Measurements from ENCODE around the gene EIF2B2. TPM values are rescaled to one million over a fixed set of nuclear protein-coding genes. Genes with fewer than 3 reads are reported as not detected.

The EIF2B2 gene
- total and polyA plus RNA-seq, 2 of the 13 experiments (the other 11 are each of a cell fraction or from before 2014, with no cell fraction given): 54.4 to 78.6 TPM

DNA sequence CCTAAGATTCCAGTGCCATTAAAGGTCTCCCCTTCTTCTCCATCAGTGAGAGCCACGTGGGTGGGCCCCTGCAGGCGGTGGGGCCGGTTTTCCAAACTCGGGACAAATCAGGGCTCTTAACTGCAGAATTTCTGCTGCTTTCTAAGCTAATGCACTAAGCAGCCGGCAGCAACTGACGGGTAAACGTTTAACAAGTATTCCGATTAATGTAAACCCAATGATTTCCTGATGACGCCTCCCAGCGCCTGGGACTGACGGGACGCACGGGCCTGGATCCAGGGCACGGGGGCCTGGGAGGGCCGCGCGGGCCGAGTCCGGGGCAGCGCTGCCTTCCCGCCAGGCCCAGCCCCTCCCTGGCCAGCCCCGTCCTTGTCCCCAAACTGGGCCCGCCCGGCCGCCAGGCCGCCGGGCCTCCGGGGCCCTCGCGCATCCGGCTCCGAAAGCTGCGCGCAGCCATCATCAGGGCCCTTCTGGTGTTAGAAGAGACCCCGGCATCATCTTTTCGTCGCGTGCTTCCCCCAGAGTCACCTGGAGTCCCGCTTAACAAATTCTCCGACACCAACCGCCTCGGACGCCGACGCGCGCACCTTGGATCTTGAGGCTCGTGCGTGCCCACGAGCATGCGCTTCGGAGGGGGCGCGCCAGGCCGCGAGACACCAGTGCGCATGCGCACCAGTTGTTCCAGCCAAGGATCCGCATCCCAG lies 48.3 kb downstream of the EIF2B2 start, which contains the start of gene MLH3 (continued):
- TF ChIP-seq, protein P1, sequence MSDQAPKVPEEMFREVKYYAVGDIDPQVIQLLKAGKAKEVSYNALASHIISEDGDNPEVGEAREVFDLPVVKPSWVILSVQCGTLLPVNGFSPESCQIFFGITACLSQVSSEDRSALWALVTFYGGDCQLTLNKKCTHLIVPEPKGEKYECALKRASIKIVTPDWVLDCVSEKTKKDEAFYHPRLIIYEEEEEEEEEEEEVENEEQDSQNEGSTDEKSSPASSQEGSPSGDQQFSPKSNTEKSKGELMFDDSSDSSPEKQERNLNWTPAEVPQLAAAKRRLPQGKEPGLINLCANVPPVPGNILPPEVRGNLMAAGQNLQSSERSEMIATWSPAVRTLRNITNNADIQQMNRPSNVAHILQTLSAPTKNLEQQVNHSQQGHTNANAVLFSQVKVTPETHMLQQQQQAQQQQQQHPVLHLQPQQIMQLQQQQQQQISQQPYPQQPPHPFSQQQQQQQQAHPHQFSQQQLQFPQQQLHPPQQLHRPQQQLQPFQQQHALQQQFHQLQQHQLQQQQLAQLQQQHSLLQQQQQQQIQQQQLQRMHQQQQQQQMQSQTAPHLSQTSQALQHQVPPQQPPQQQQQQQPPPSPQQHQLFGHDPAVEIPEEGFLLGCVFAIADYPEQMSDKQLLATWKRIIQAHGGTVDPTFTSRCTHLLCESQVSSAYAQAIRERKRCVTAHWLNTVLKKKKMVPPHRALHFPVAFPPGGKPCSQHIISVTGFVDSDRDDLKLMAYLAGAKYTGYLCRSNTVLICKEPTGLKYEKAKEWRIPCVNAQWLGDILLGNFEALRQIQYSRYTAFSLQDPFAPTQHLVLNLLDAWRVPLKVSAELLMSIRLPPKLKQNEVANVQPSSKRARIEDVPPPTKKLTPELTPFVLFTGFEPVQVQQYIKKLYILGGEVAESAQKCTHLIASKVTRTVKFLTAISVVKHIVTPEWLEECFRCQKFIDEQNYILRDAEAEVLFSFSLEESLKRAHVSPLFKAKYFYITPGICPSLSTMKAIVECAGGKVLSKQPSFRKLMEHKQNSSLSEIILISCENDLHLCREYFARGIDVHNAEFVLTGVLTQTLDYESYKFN (CRISPR knock-in tag; conservative IDR thresholded peaks at IDR 0.05): 0 out of 2 replicates have a peak, but pooled peaks have one; percentile 18
- TF ChIP-seq RBFOX2 (IDR thresholded peaks at IDR 0.05; ENCODE audit: low read depth, low read length) (peak; percentile 90), MAFF (IDR thresholded peaks at IDR 0.05; ENCODE audit: low read depth, low read length) (no peak), HNF1B (CRISPR knock-in tag; IDR thresholded peaks at IDR 0.05) (no peak), IKZF1 (IDR thresholded peaks at IDR 0.05) (no peak), ZNF264 (CRISPR knock-in tag; IDR thresholded peaks at IDR 0.05) (no peak; the same call in 1 of the 2 replicates), MYNN (CRISPR knock-in tag; IDR thresholded peaks at IDR 0.05; ENCODE audit: low read depth) (no peak), SALL2 (CRISPR knock-in tag; IDR thresholded peaks at IDR 0.05) (peak; percentile 59; the same call in 1 of the 2 replicates), KLF6 (CRISPR knock-in tag; IDR thresholded peaks at IDR 0.05) (peak; percentile 84; the same call in 1 of the 2 replicates), ATF7 (IDR thresholded peaks at IDR 0.05) (no peak), ATF7 (CRISPR knock-in tag; IDR thresholded peaks at IDR 0.05) (no peak), ZNF704 (CRISPR knock-in tag; IDR thresholded peaks at IDR 0.05; ENCODE audit: borderline replicate concordance) (no peak), SP5 (CRISPR knock-in tag; IDR thresholded peaks at IDR 0.05; ENCODE audit: borderline replicate concordance, low read depth) (no peak), CREM (IDR thresholded peaks at IDR 0.05) (no peak), CREM (CRISPR knock-in tag; IDR thresholded peaks at IDR 0.05) (no peak), ZNF772 (CRISPR knock-in tag; IDR thresholded peaks at IDR 0.05) (peak; percentile 29; the same call in 1 of the 2 replicates), ZNF878 (CRISPR knock-in tag; IDR thresholded peaks at IDR 0.05) (0 out of 2 replicates have a peak, but pooled peaks have one; percentile 20), CEBPB (IDR thresholded peaks at IDR 0.05; ENCODE audit: borderline replicate concordance, low read depth, low read length) (no peak), MIER3 (CRISPR knock-in tag; IDR thresholded peaks at IDR 0.05; ENCODE audit: borderline replicate concordance) (peak; percentile 74; the same call in 1 of the 2 replicates), ZNF740 (CRISPR knock-in tag; IDR thresholded peaks at IDR 0.05) (no peak)
- TF ChIP-seq, protein P2, sequence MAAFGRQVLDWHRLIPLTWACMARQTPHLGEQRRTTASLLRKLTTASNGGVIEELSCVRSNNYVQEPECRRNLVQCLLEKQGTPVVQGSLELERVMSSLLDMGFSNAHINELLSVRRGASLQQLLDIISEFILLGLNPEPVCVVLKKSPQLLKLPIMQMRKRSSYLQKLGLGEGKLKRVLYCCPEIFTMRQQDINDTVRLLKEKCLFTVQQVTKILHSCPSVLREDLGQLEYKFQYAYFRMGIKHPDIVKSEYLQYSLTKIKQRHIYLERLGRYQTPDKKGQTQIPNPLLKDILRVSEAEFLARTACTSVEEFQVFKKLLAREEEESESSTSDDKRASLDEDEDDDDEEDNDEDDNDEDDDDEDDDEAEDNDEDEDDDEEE (CRISPR knock-in tag; IDR thresholded peaks at IDR 0.05): peak; percentile 70; the same call in 1 of the 2 replicates
- TF ChIP-seq, protein P3, sequence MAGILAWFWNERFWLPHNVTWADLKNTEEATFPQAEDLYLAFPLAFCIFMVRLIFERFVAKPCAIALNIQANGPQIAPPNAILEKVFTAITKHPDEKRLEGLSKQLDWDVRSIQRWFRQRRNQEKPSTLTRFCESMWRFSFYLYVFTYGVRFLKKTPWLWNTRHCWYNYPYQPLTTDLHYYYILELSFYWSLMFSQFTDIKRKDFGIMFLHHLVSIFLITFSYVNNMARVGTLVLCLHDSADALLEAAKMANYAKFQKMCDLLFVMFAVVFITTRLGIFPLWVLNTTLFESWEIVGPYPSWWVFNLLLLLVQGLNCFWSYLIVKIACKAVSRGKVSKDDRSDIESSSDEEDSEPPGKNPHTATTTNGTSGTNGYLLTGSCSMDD (CRISPR knock-in tag; IDR thresholded peaks at IDR 0.05): peak; percentile 76; the same call in 1 of the 2 replicates

All from HepG2 (cell line).